ENCODE results near the gene HAPSTR1.

Gene HAPSTR1

GRCh38 chr16:9082422-9082821 is 9.0 kb upstream of the HAPSTR1 start:
- no peak for TF ChIP-seq FOXP2 (optimal IDR thresholded peaks at IDR 0.05; ENCODE audit: borderline replicate concordance, extremely low read depth, extremely low read length, insufficient read depth)
- no peak for TF ChIP-seq SIN3A (IDR thresholded peaks at IDR 0.05; ENCODE audit: borderline replicate concordance, insufficient read depth, low read length)
- no peak for TF ChIP-seq POLR2AphosphoS5 (IDR thresholded peaks at IDR 0.05; ENCODE audit: low read depth, low read length)

DNA sequence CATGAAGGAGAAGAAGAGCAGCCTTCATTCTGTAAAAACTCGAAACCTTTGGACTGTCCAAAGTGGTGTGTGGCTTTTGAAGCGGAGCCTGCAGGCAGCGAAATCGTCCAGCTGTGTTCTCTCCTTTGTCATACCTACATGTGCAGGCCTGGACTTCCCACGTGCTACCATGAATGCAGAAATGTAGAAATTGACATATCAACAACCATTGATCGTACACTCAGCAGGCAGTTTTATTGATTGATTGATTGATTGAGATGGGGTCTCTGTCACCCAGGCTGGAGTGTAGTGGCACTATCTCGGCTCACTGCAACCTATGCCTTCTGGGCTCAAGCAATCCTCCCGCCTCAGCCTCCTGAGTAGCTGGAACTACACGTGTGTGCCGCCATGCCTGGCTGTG is 2.6 kb upstream of the HAPSTR1 start:
- TF ChIP-seq FOXP2 (optimal IDR thresholded peaks at IDR 0.05; ENCODE audit: borderline replicate concordance, extremely low read depth, extremely low read length, insufficient read depth) (no peak), REST (IDR thresholded peaks at IDR 0.05; ENCODE audit: insufficient read depth in 1 of 2, low read depth in 2 of 2, low read length in 2 of 2) (no peak), SIN3A (IDR thresholded peaks at IDR 0.05; ENCODE audit: borderline replicate concordance, insufficient read depth, low read length) (no peak), TAF1 (IDR thresholded peaks at IDR 0.05; ENCODE audit: borderline replicate concordance, insufficient read depth, low read length) (no peak), POLR2AphosphoS5 (IDR thresholded peaks at IDR 0.05; ENCODE audit: low read depth, low read length) (no peak)

DNA sequence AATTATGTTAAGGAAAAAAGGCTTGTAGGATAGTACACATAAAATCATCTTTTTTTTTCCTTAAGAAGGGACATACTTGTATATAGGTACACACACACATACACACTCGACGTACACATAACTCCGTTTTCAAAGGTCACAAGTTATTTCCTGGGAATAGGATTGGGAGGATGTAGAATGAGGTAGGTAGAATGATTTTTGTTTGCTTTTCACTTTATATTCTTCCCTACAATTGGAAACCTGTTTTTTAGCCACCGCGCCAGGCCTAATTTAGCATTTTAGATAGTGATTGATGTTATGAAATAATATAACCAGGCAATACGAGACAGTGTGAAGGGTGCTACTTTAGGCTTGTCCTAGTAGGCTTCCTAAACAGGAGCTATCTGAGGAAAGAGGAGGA is 1.8 kb upstream of the HAPSTR1 start:
- no peak for TF ChIP-seq POLR2AphosphoS5 (IDR thresholded peaks at IDR 0.05; ENCODE audit: low read depth, low read length)
- TF ChIP-seq REST (IDR thresholded peaks at IDR 0.05; ENCODE audit: insufficient read depth in 1 of 2, low read depth in 2 of 2, low read length in 2 of 2): no peak
- no peak for TF ChIP-seq TAF1 (IDR thresholded peaks at IDR 0.05; ENCODE audit: borderline replicate concordance, insufficient read depth, low read length)
- TF ChIP-seq SIN3A (IDR thresholded peaks at IDR 0.05; ENCODE audit: borderline replicate concordance, insufficient read depth, low read length): no peak
- TF ChIP-seq FOXP2 (optimal IDR thresholded peaks at IDR 0.05; ENCODE audit: borderline replicate concordance, extremely low read depth, extremely low read length, insufficient read depth): no peak

DNA sequence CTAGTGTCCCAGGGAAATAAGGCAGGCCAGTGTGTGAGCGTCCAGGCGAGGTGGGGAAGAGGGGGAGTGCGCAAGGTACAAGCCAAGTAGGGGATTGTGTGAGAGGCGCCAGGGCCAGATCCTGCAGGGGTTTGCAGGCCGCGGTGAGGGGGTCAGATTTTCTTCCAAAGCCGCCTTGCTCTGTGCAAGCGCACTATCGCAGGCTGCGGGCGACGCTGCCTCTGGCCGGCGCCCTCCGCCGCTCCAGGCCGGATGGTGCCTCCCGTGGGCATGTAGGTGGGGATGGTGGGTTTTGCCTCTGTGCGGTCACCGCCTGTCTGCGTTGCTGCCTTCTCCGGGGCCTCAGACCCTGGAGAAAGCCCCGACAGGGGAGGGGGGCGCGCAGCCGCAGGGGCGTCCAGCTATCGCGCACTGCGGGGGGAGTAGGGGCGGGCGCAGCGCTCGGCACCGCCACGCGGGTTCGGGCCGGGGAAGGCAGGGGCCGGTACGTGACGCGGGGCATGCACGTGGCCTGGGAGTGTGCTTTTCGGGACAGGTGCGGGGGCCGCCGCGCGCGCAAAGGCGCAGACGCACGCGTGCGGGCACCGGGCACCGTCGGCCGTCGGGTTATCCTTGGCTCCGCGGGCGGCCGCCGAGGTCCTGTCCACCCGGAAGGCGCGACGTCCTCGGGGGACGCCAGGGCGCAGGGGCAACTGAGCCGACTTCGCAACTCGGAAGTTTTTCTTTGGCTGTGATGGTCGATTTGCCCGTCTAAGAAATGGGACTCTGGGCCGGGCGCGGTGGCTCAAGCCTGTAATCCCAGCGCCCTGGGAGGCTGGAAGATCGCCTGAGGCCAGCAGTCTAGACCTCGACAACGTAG is 1.1 kb upstream of the HAPSTR1 start:
- TF ChIP-seq POLR2AphosphoS5 (IDR thresholded peaks at IDR 0.05; ENCODE audit: low read depth, low read length) (no peak), REST (IDR thresholded peaks at IDR 0.05; ENCODE audit: insufficient read depth in 1 of 2, low read depth in 2 of 2, low read length in 2 of 2) (no peak), SIN3A (IDR thresholded peaks at IDR 0.05; ENCODE audit: borderline replicate concordance, insufficient read depth, low read length) (no peak), FOXP2 (optimal IDR thresholded peaks at IDR 0.05; ENCODE audit: borderline replicate concordance, extremely low read depth, extremely low read length, insufficient read depth) (no peak), TAF1 (IDR thresholded peaks at IDR 0.05; ENCODE audit: borderline replicate concordance, insufficient read depth, low read length) (no peak)

DNA sequence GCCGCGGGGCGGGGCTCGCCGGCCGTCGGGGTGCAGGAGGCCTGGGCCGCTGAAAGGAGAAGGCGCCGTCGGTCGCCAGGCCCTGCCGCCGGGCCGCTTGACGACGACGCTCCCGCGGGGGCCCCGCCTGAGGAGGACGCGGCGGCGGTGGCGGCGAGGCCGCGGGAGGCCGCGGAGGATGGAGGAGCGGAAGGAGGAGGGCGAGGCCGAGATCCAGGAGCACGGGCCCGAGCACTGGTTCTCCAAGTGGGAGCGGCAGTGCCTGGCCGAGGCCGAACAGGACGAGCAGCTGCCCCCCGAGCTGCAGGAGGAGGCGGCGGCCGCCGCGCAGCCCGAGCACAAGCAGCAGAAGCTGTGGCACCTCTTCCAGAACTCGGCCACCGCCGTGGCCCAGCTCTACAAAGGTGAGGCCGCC is 430 bp downstream of the HAPSTR1 start:
- TF ChIP-seq REST (IDR thresholded peaks at IDR 0.05; ENCODE audit: insufficient read depth in 1 of 2, low read depth in 2 of 2, low read length in 2 of 2) (no peak), TAF1 (IDR thresholded peaks at IDR 0.05; ENCODE audit: borderline replicate concordance, insufficient read depth, low read length) (no peak), SIN3A (IDR thresholded peaks at IDR 0.05; ENCODE audit: borderline replicate concordance, insufficient read depth, low read length) (no peak), POLR2AphosphoS5 (IDR thresholded peaks at IDR 0.05; ENCODE audit: low read depth, low read length) (no peak), FOXP2 (optimal IDR thresholded peaks at IDR 0.05; ENCODE audit: borderline replicate concordance, extremely low read depth, extremely low read length, insufficient read depth) (no peak)
